K562 (cell line): ENCODE results near the gene GBA3. TPM values are rescaled to one million over a fixed set of nuclear protein-coding genes. Genes with fewer than 3 reads are reported as not detected.

Experiments used
- ATAC-seq: fragments of 200-7000 bp; cut with Tn5 transposase; 3 replicates; pipeline ENCODE4 v1.9.1; 2020; ENCODE audit warnings: moderate library complexity
- BruUV-seq: library from RNA; stranded (reverse); fragments of 400-500 nt; replicated peaks from 2 replicates; lab custom pipeline; 2021; lab: Mats Ljungman, UMichigan
- CTCF ChIA-PET: fragments of 300-600 bp; formaldehyde crosslinking; extraction: SDS; loops from one replicate; lab custom pipeline; 2021; ENCODE audit warnings: low intra/inter-chr PET ratio; lab: Yijun Ruan, JAX
- POLR2A ChIA-PET: fragments of 300-600, 350-650 bp; sonication (Branson Sonifier 250); formaldehyde crosslinking; extraction: SDS; loops from one replicate; lab custom pipeline; 2021; ENCODE audit warnings: antibody characterized with exemption, inconsistent platforms; lab: Yijun Ruan, JAX
- DNase-seq, 4 experiments: peaks; one replicate each; pipeline versions ENCODE4 v3.0.0 to v3.0.0-alpha.2; 2011 to 2018; ENCODE audit warnings: low spot score in 3 of 4, mixed read lengths in 3 of 4; ENCODE audit errors: extremely low read depth in 1 of 4
- FAIRE-seq: peaks from 2 replicates; lab custom pipeline; 2011; peaks lifted over from hg19 to GRCh38; lab: Jason Lieb, UNC
- H2AFZ ChIP-seq: 2 replicates; pipeline ENCODE4 v1.6.0; 2011; ENCODE audit warnings: low read depth, low read length, control low read depth, inconsistent platforms
- H3K27ac ChIP-seq: fragments of 200-600 bp; 3 replicates; pipeline ENCODE4 v1.8.0; 2011; ENCODE audit warnings: low read depth, mild to moderate bottlenecking, control low read depth, inconsistent platforms, low read length, moderate library complexity, mixed read lengths; ENCODE audit errors: extremely low read depth
- H3K27me3 ChIP-seq, 2 experiments: fragments of 300-600 bp in 1 of 2; 2 replicates in 1 of 2; 3 replicates in 1 of 2; pipeline versions ENCODE4 v1.6.0 to v1.8.0; 2011; ENCODE audit warnings: inconsistent platforms in 2 of 2, low read length in 2 of 2, mild to moderate bottlenecking in 1 of 2, mixed read lengths in 1 of 2, moderate library complexity in 1 of 2; ENCODE audit not compliant: control insufficient read depth in 2 of 2, insufficient read depth in 2 of 2
- H3K36me3 ChIP-seq: fragments of 300-600 bp; 3 replicates; pipeline ENCODE4 v1.8.0; 2011; ENCODE audit warnings: mild to moderate bottlenecking, low read length, inconsistent platforms; ENCODE audit not compliant: control insufficient read depth, insufficient read depth
- H3K4me1 ChIP-seq, 2 experiments: fragments of 200-600 bp in 1 of 2; replicated peaks in 1 of 2; 2 replicates in 1 of 2; 3 replicates in 1 of 2; pipeline versions ENCODE4 v1.5.1 to v1.8.0; 2011; ENCODE audit warnings: inconsistent platforms in 2 of 2, low read length in 2 of 2, mild to moderate bottlenecking in 1 of 2, mixed read lengths in 1 of 2, moderate library complexity in 1 of 2; ENCODE audit not compliant: control insufficient read depth in 2 of 2, insufficient read depth in 2 of 2
- H3K4me2 ChIP-seq: 2 replicates; pipeline ENCODE4 v1.6.1; 2011; ENCODE audit warnings: low read length, control low read depth, inconsistent platforms, mixed read lengths; ENCODE audit not compliant: insufficient read depth
- H3K4me3 ChIP-seq: fragments of 200-600 bp; sonication (generic), shearing (Covaris generic); 2 replicates; pipeline ENCODE4 v1.5.1; 2016; ENCODE audit warnings: control low read depth, inconsistent platforms
- H3K79me2 ChIP-seq: fragments of 200-600 bp; 3 replicates; pipeline ENCODE4 v1.8.0; 2011; ENCODE audit warnings: low read length, inconsistent platforms; ENCODE audit not compliant: control insufficient read depth, insufficient read depth
- H3K9ac ChIP-seq, 2 experiments: 2 replicates each; pipeline versions ENCODE4 v1.6.0 to v1.6.1; 2011; ENCODE audit warnings: low read depth in 2 of 2, low read length in 2 of 2, control low read depth in 1 of 2, inconsistent platforms in 1 of 2, mild to moderate bottlenecking in 1 of 2, mixed read lengths in 1 of 2; ENCODE audit not compliant: insufficient read depth in 1 of 2
- H3K9me1 ChIP-seq: one replicate; pipeline ENCODE4 v1.6.0; 2011; ENCODE audit warnings: inconsistent platforms, mild to moderate bottlenecking, low read length, moderate library complexity; ENCODE audit not compliant: control insufficient read depth, insufficient read depth
- H3K9me3 ChIP-seq: replicated peaks from 2 replicates; pipeline ENCODE4 v1.5.1; 2011; ENCODE audit warnings: low read depth, low read length, inconsistent platforms; ENCODE audit not compliant: control insufficient read depth, insufficient read depth
- H4K20me1 ChIP-seq: replicated peaks from 2 replicates; pipeline ENCODE4 v1.6.1; 2011; ENCODE audit warnings: low read length, inconsistent platforms, mixed read lengths; ENCODE audit not compliant: control insufficient read depth, insufficient read depth
- BCL6 ChIP-seq: fragments of 250-450 bp; sonication (Bioruptor Pico); IDR thresholded peaks from 2 replicates; pipeline ENCODE4 v1.4.0; 2020
- OTX1 ChIP-seq: fragments of 450-650 bp; formaldehyde crosslinking; IDR thresholded peaks from 2 replicates; pipeline ENCODE4 v1.4.0; 2022; ENCODE audit warnings: mild to moderate bottlenecking
- PCBP2 ChIP-seq: fragments of 200-400 bp; formaldehyde crosslinking; IDR thresholded peaks from 2 replicates; pipeline ENCODE4 v1.6.1; 2018; ENCODE audit warnings: low read length, low read depth, mild to moderate bottlenecking, moderate library complexity; ENCODE audit not compliant: poor library complexity, severe bottlenecking
- RBM14 ChIP-seq: fragments of 200-400 bp; formaldehyde crosslinking; IDR thresholded peaks from 2 replicates; pipeline ENCODE4 v1.6.1; 2018; ENCODE audit warnings: low read depth, mild to moderate bottlenecking, low read length, moderate library complexity, borderline replicate concordance; ENCODE audit not compliant: insufficient read depth
- TCFL5 ChIP-seq: fragments of 250-450 bp; sonication (Bioruptor Pico); conservative IDR thresholded peaks from 2 replicates; pipeline ENCODE4 v1.6.1; 2021; ENCODE audit warnings: mild to moderate bottlenecking, moderate library complexity, matching md5 sums
- TFAM ChIP-seq: fragments of 250-450 bp; sonication (Bioruptor Pico); conservative IDR thresholded peaks from 2 replicates; pipeline ENCODE4 v1.5.0; 2021; ENCODE audit warnings: mild to moderate bottlenecking, moderate library complexity
- TOE1 ChIP-seq, 2 experiments: fragments of 450-650 bp in 1 of 2; sonication (generic) in 1 of 2; formaldehyde crosslinking in 1 of 2; IDR thresholded peaks; 2 replicates each; pipeline versions ENCODE4 v1.7.1 to v1.8.0; 2016 to 2022; ENCODE audit warnings: borderline replicate concordance in 2 of 2, mild to moderate bottlenecking in 2 of 2, antibody characterized with exemption in 1 of 2, inconsistent platforms in 1 of 2, low read depth in 1 of 2, missing genetic modification reagents in 1 of 2, moderate library complexity in 1 of 2
- ZFPM2 ChIP-seq: fragments of 250-450 bp; sonication (Bioruptor Pico); IDR thresholded peaks from 2 replicates; pipeline ENCODE4 v1.5.1; 2022; ENCODE audit warnings: mild to moderate bottlenecking
- ZNF212 ChIP-seq: fragments of 450-650 bp; formaldehyde crosslinking; IDR thresholded peaks from 2 replicates; pipeline ENCODE4 v1.4.0; 2020; ENCODE audit warnings: mild to moderate bottlenecking
- in situ Hi-C: fragments of 300-500 bp; cut with MboI; formaldehyde crosslinking; loops from 4 replicates; pipeline ENCODE4 v1.15.0; 2018; ENCODE audit warnings: inconsistent platforms, mixed read lengths
- intact Hi-C: fragments of 100-400 bp; cut with micrococcal nuclease; formaldehyde crosslinking; loops from 2 replicates; pipeline ENCODE4 v1.14.2; 2022
- polyA plus RNA-seq, 8 experiments: library from polyadenylated mRNA; depleted of rRNA in 4 of 8; stranded (reverse) in 5 of 8; unstranded in 3 of 8; fragments of >200 nt; fragmentation: Nextera tagmentation in 2 of 8; fragmentation: Illumina TruSeq in 1 of 8; extraction: Ambion mirVana in 2 of 8; extraction: Trizol in 1 of 8; gene quantifications; 2 replicates each; pipeline versions ENCODE4 v1.2.1 to v1.2.3, GENCODE V29; 2011 to 2014; ENCODE audit warnings: inconsistent platforms in 1 of 8, missing spikeins in 1 of 8
- total RNA-seq, 7 experiments: library from RNA; depleted of rRNA in 6 of 7; stranded (reverse); fragments of >200 nt in 6 of 7; fragmentation: Illumina TruSeq in 2 of 7; extraction: Trizol in 2 of 7; gene quantifications; 2 replicates each; pipeline versions ENCODE4 v1.2.1 to v1.2.3, GENCODE V29; 2011 to 2021; ENCODE audit warnings: low replicate concordance in 1 of 7
- TF ChIP-seq, protein P1 (sequence below): fragments of 450-650 bp; formaldehyde crosslinking; IDR thresholded peaks from 2 replicates; pipeline ENCODE4 v1.4.0; 2020; ENCODE audit warnings: mild to moderate bottlenecking, moderate library complexity
- TF ChIP-seq, protein P2 (sequence below): fragments of 250-450 bp; sonication (Bioruptor Pico); IDR thresholded peaks from 2 replicates; pipeline ENCODE4 v1.5.0; 2021
- TF ChIP-seq, protein P3 (sequence below): fragments of 450-650 bp; IDR thresholded peaks from 2 replicates; pipeline ENCODE4 v1.7.0; 2016; ENCODE audit warnings: borderline replicate concordance

GBA3 gene
- total and polyA plus RNA-seq, 9 of the 15 experiments (the other 6 are each of a cell fraction or from before 2014, with no cell fraction given): 0.13 to 0.75 (median 0.40) TPM; not detected in 1

DNA sequence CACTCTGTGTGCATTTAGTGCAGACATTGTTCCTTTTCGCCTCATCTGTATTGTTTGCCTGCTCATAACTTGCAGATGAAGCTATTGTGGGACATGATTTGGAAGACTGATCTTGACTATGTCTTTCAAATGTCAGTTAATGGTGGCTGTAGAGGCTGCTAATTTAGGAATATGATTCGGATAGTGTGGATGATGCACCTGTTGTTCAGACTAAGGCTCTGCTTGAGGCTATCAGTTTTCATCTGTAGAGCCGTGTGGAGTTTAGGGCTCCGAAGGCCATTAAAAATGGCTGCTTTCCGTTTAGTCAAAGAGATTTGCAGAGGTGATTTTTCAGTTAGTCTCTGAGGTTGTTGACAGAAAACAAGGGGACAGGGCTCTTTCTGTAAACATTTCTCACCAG lies 102.0 kb downstream of the GBA3 start (continued):
- TF ChIP-seq OTX1: no peak
- no peak for TF ChIP-seq ZNF212 (CRISPR knock-in tag)
- no peak for TF ChIP-seq BCL6
- no peak for TF ChIP-seq TOE1 (IDR thresholded peaks at IDR 0.05; ENCODE audit: borderline replicate concordance)
- no peak for TF ChIP-seq TOE1 (CRISPR knock-in tag; IDR thresholded peaks at IDR 0.05; ENCODE audit: borderline replicate concordance, low read depth)

DNA sequence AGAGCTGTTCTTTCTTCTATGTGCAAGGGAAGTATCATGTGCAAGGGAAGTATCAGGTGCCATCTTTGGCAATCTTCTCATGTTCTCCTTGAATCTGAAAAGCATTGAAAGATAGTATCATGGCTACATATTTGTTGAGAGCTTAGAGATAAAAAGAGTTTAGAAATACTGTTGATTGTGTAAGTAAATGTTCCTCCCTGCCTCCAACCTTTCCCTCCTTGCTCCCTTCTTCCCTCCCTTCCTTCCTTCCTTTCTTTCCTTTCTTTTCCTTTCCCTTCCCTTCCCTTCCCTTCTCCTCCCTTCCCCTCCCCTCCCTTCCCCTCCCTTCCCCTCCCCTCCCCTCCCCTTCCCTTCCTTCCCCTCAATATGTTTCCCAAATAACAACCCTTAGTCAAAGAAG lies 108.7 kb downstream of the GBA3 start:
- no peaks in the 10 kb centered on the region for H3K27me3 ChIP-seq
- DNase-seq (no peak), FAIRE-seq (no peak), ATAC-seq (no peak)
- intact Hi-C loops: no loop called here
- H3K79me2 ChIP-seq: no peaks in the 10 kb centered on the region
- CTCF ChIA-PET: no interaction called here
- no peaks in the 10 kb centered on the region for H3K4me1 ChIP-seq
- H3K4me3 ChIP-seq: no peak overlapping the region
- H3K36me3 ChIP-seq: no peaks in the 10 kb centered on the region
- H3K27ac ChIP-seq: no peak overlapping the region
- TF ChIP-seq TCFL5 (CRISPR knock-in tag) (no peak), ZFPM2 (no peak), TFAM (CRISPR knock-in tag) (no peak), RBM14 (no peak), PCBP2 (peak; percentile 71)
- TF ChIP-seq, protein P1, sequence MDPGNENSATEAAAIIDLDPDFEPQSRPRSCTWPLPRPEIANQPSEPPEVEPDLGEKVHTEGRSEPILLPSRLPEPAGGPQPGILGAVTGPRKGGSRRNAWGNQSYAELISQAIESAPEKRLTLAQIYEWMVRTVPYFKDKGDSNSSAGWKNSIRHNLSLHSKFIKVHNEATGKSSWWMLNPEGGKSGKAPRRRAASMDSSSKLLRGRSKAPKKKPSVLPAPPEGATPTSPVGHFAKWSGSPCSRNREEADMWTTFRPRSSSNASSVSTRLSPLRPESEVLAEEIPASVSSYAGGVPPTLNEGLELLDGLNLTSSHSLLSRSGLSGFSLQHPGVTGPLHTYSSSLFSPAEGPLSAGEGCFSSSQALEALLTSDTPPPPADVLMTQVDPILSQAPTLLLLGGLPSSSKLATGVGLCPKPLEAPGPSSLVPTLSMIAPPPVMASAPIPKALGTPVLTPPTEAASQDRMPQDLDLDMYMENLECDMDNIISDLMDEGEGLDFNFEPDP (CRISPR knock-in tag): no peak
- TF ChIP-seq, protein P2, sequence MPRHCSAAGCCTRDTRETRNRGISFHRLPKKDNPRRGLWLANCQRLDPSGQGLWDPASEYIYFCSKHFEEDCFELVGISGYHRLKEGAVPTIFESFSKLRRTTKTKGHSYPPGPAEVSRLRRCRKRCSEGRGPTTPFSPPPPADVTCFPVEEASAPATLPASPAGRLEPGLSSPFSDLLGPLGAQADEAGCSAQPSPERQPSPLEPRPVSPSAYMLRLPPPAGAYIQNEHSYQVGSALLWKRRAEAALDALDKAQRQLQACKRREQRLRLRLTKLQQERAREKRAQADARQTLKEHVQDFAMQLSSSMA: no peak
- TF ChIP-seq, protein P3, sequence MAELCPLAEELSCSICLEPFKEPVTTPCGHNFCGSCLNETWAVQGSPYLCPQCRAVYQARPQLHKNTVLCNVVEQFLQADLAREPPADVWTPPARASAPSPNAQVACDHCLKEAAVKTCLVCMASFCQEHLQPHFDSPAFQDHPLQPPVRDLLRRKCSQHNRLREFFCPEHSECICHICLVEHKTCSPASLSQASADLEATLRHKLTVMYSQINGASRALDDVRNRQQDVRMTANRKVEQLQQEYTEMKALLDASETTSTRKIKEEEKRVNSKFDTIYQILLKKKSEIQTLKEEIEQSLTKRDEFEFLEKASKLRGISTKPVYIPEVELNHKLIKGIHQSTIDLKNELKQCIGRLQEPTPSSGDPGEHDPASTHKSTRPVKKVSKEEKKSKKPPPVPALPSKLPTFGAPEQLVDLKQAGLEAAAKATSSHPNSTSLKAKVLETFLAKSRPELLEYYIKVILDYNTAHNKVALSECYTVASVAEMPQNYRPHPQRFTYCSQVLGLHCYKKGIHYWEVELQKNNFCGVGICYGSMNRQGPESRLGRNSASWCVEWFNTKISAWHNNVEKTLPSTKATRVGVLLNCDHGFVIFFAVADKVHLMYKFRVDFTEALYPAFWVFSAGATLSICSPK: no peak
- H4K20me1 ChIP-seq: no peaks in the 10 kb centered on the region
- no peak overlapping the region for H3K9ac ChIP-seq
- in situ Hi-C loops: no loop called here
- no peaks in the 10 kb centered on the region for H3K9me1 ChIP-seq
- H2AFZ ChIP-seq: no peak overlapping the region
- no peak overlapping the region for H3K4me2 ChIP-seq
- POLR2A ChIA-PET: no interaction called here
- no peaks in the 10 kb centered on the region for H3K9me3 ChIP-seq
- BruUV-seq: no TSS peak
